HepG2 (cell line): Measurements from ENCODE around the gene PCIF1. TPM values are rescaled to one million over a fixed set of nuclear protein-coding genes. Genes with fewer than 3 reads are reported as not detected.
"Not testable (repeated sequence)": the region's sequence is repeated elsewhere in the genome, so short reads cannot be mapped to it uniquely, and the experiment has no call there.

ENCODE experiments used
- ATAC-seq: fragments of 200-7000 bp; cut with Tn5 transposase; 3 replicates; pipeline ENCODE4 v1.9.1; 2020; ENCODE audit warnings: mild to moderate bottlenecking, moderate library complexity
- BruUV-seq: library from RNA; stranded (reverse); fragments of 400-500 nt; replicated peaks from 2 replicates; lab custom pipeline; 2021; lab: Mats Ljungman, UMichigan
- CTCF ChIA-PET: fragments of 300-600 bp; formaldehyde crosslinking; extraction: SDS; loops from one replicate; lab custom pipeline; 2021; ENCODE audit warnings: low total read pairs, inconsistent platforms, low intra/inter-chr PET ratio; lab: Yijun Ruan, JAX
- POLR2A ChIA-PET: fragments of 350-600 bp; sonication (Branson Sonifier 250); formaldehyde crosslinking; loops from one replicate; lab custom pipeline; 2020; ENCODE audit warnings: antibody characterized with exemption, inconsistent platforms; lab: Yijun Ruan, JAX
- DNase-seq: peaks from one replicate; pipeline ENCODE4 v3.0.0-alpha.2; 2015; ENCODE audit warnings: low spot score
- FAIRE-seq: peaks from 3 replicates; lab custom pipeline; 2011; peaks lifted over from hg19 to GRCh38; lab: Jason Lieb, UNC
- H2AFZ ChIP-seq: one replicate; pipeline ENCODE4 v1.6.1; 2011; ENCODE audit warnings: low read length, inconsistent platforms
- H3K27ac ChIP-seq: fragments of 300-600 bp; 3 replicates; pipeline ENCODE4 v1.8.0; 2011; ENCODE audit warnings: mixed run types, mild to moderate bottlenecking, mixed read lengths, low read length, inconsistent platforms; ENCODE audit not compliant: insufficient read depth; ENCODE audit errors: extremely low read length
- H3K27me3 ChIP-seq, 2 experiments: fragments of 200-600 bp in 1 of 2; 2 replicates in 1 of 2; 3 replicates in 1 of 2; pipeline versions ENCODE4 v1.6.0 to v1.8.0; 2011; ENCODE audit warnings: low read length in 2 of 2, mild to moderate bottlenecking in 2 of 2, moderate library complexity in 2 of 2, inconsistent platforms in 1 of 2; ENCODE audit not compliant: insufficient read depth in 2 of 2, control insufficient read depth in 1 of 2
- H3K36me3 ChIP-seq, 2 experiments: fragments of 200-600 bp in 1 of 2; replicated peaks in 1 of 2; 2 replicates in 1 of 2; 3 replicates in 1 of 2; pipeline versions ENCODE4 v1.5.1 to v1.8.0; 2011; ENCODE audit warnings: low read length in 2 of 2, inconsistent platforms in 1 of 2; ENCODE audit not compliant: insufficient read depth in 2 of 2, control insufficient read depth in 1 of 2
- H3K4me1 ChIP-seq: 2 replicates; pipeline ENCODE4 v1.5.1; 2012; ENCODE audit warnings: low read length, inconsistent platforms; ENCODE audit not compliant: insufficient read depth
- H3K4me2 ChIP-seq: 2 replicates; pipeline ENCODE4 v1.6.0; 2011; ENCODE audit warnings: low read depth, low read length, inconsistent platforms
- H3K4me3 ChIP-seq, 3 experiments: fragments of 200-600 bp in 1 of 3; sonication (generic), shearing (Covaris generic) in 1 of 3; replicated peaks in 1 of 3; 2 replicates each; pipeline ENCODE4 v1.5.1; 2011 to 2016; ENCODE audit warnings: low read length in 3 of 3, inconsistent platforms in 2 of 3, low read depth in 2 of 3, mild to moderate bottlenecking in 2 of 3, control low read depth in 1 of 3, mixed read lengths in 1 of 3; ENCODE audit not compliant: insufficient read depth in 1 of 3
- H3K79me2 ChIP-seq: one replicate; pipeline ENCODE4 v1.6.1; 2011; ENCODE audit warnings: low read length, inconsistent platforms; ENCODE audit not compliant: insufficient read depth
- H3K9ac ChIP-seq: 2 replicates; pipeline ENCODE4 v1.6.0; 2011; ENCODE audit warnings: mild to moderate bottlenecking, low read depth, low read length, inconsistent platforms; ENCODE audit not compliant: insufficient read depth
- H3K9me3 ChIP-seq: 2 replicates; pipeline ENCODE4 v1.5.1; 2012; ENCODE audit warnings: mild to moderate bottlenecking, low read length
- H4K20me1 ChIP-seq: 2 replicates; pipeline ENCODE4 v1.6.0; 2011; ENCODE audit warnings: inconsistent platforms, mild to moderate bottlenecking, low read length, moderate library complexity; ENCODE audit not compliant: insufficient read depth
- ARID5B ChIP-seq: IDR thresholded peaks from 2 replicates; pipeline ENCODE4 v1.4.0; 2020; ENCODE audit warnings: mild to moderate bottlenecking, missing genetic modification reagents
- CEBPG ChIP-seq: IDR thresholded peaks from 2 replicates; pipeline ENCODE4 v1.6.1; 2016
- FOXK1 ChIP-seq: sonication (generic); formaldehyde crosslinking; IDR thresholded peaks from 2 replicates; pipeline ENCODE4 v1.4.0; 2020; ENCODE audit warnings: low read depth, missing genetic modification reagents, borderline replicate concordance
- GABPA ChIP-seq, 2 experiments: IDR thresholded peaks; 2 replicates each; pipeline ENCODE4 v1.6.1; 2011 to 2016; ENCODE audit warnings: low read depth in 2 of 2, low read length in 1 of 2, missing biosample characterization in 1 of 2, missing genetic modification characterization in 1 of 2
- GATAD2A ChIP-seq: IDR thresholded peaks from 2 replicates; pipeline ENCODE4 v1.6.1; 2016
- KLF12 ChIP-seq: sonication (generic); formaldehyde crosslinking; IDR thresholded peaks from 2 replicates; pipeline ENCODE4 v1.4.0; 2020; ENCODE audit warnings: missing genetic modification reagents, borderline replicate concordance
- MED1 ChIP-seq: sonication (generic); formaldehyde crosslinking; IDR thresholded peaks from 2 replicates; pipeline ENCODE4 v1.4.0; 2020; ENCODE audit warnings: missing genetic modification reagents
- NFKB2 ChIP-seq: sonication (generic); formaldehyde crosslinking; IDR thresholded peaks from 2 replicates; pipeline ENCODE4 v1.4.0; 2020; ENCODE audit warnings: missing genetic modification reagents, borderline replicate concordance
- NR2F1 ChIP-seq, 2 experiments: fragments of 450-650 bp in 1 of 2; formaldehyde crosslinking in 1 of 2; IDR thresholded peaks; 2 replicates each; pipeline versions ENCODE4 v1.5.0 to v1.6.1; 2016 to 2020; ENCODE audit warnings: mild to moderate bottlenecking in 1 of 2, missing compliant biosample characterization in 1 of 2, missing genetic modification reagents in 1 of 2, moderate library complexity in 1 of 2
- NR2F6 ChIP-seq, 2 experiments: IDR thresholded peaks; 2 replicates each; pipeline ENCODE4 v1.6.1; 2016; ENCODE audit warnings: antibody characterized with exemption in 1 of 2, mild to moderate bottlenecking in 1 of 2
- RARA ChIP-seq: IDR thresholded peaks from 2 replicates; pipeline ENCODE4 v1.6.1; 2016; ENCODE audit warnings: missing genetic modification reagents, missing compliant biosample characterization
- RXRA ChIP-seq: sonication (generic); formaldehyde crosslinking; IDR thresholded peaks from 2 replicates; pipeline ENCODE4 v1.5.1; 2020; ENCODE audit warnings: missing genetic modification reagents
- SALL1 ChIP-seq: sonication (generic); formaldehyde crosslinking; IDR thresholded peaks from 2 replicates; pipeline ENCODE4 v1.8.0; 2022; ENCODE audit warnings: mild to moderate bottlenecking, missing genetic modification reagents
- SAP130 ChIP-seq: IDR thresholded peaks from 2 replicates; pipeline ENCODE4 v1.6.1; 2016; ENCODE audit warnings: low read depth
- TEAD3 ChIP-seq: optimal IDR thresholded peaks from 2 replicates; pipeline ENCODE3; 2016; ENCODE audit warnings: borderline replicate concordance
- ZFP90 ChIP-seq: sonication (generic); formaldehyde crosslinking; IDR thresholded peaks from 2 replicates; pipeline ENCODE4 v1.8.0; 2022; ENCODE audit warnings: missing genetic modification reagents, mild to moderate bottlenecking, inconsistent platforms, borderline replicate concordance
- ZMYM3 ChIP-seq: sonication (generic); formaldehyde crosslinking; IDR thresholded peaks from 2 replicates; pipeline ENCODE4 v1.5.1; 2020; ENCODE audit warnings: mild to moderate bottlenecking, missing genetic modification reagents
- ZNF121 ChIP-seq: sonication (generic); formaldehyde crosslinking; IDR thresholded peaks from 2 replicates; pipeline ENCODE4 v1.5.0; 2020; ENCODE audit warnings: mild to moderate bottlenecking, missing genetic modification reagents
- ZNF574 ChIP-seq: sonication (generic); formaldehyde crosslinking; IDR thresholded peaks from 2 replicates; pipeline ENCODE4 v1.4.0; 2020; ENCODE audit warnings: missing genetic modification reagents
- WGBS: methylation state at CpG from one replicate; pipeline ENCODE4 v1.1.6; 2017; ENCODE audit warnings: low lambda C conversion rate; 5-methylcytosine and 5-hydroxymethylcytosine counted together
- in situ Hi-C: cut with HindIII; loops from 2 replicates; pipeline ENCODE4 v1.10.0; 2017; ENCODE audit warnings: low pct_unique_long_range_greater_than_20kb; ENCODE audit not compliant: extremely low pct_ligation_motif_present
- intact Hi-C: fragments of 100-400 bp; cut with micrococcal nuclease; formaldehyde crosslinking; loops from one replicate; pipeline ENCODE4 v1.10.0; 2022; ENCODE audit not compliant: unreplicated experiment
- polyA plus RNA-seq, 8 experiments: library from polyadenylated mRNA; depleted of rRNA in 3 of 8; stranded (reverse) in 7 of 8; unstranded in 1 of 8; fragments of >200 nt; fragmentation: Illumina TruSeq in 4 of 8; extraction: Trizol in 4 of 8; gene quantifications; 2 replicates each; pipeline versions ENCODE4 v1.2.1 to v1.2.3, GENCODE V29; 2011 to 2016; ENCODE audit warnings: low read depth in 4 of 8, missing spikeins in 1 of 8, mixed read lengths in 1 of 8; ENCODE audit not compliant: insufficient read depth in 1 of 8
- total RNA-seq, 5 experiments: library from RNA; depleted of rRNA; stranded (reverse); fragments of >200 nt; fragmentation: Illumina TruSeq; extraction: Trizol; gene quantifications; 2 replicates each; pipeline ENCODE4 v1.2.3, GENCODE V29; 2016; ENCODE audit warnings: low read depth in 1 of 5

Gene PCIF1
- total and polyA plus RNA-seq, 2 of the 13 experiments (the other 11 are each of a cell fraction or from before 2014, with no cell fraction given): 20.9 to 24.4 TPM

- BruUV-seq; CTCF ChIA-PET; TF ChIP-seq GABPA (IDR thresholded peaks at IDR 0.05; ENCODE audit: low read depth, low read length): not testable (repeated sequence)
- POLR2A ChIA-PET: interaction anchor here (0.8 to 4.7 kb wide), 10 partner anchors 8 to 68 kb away, joined by 3 to 38 read pairs (median 12); partner anchors contain the start of genes CTSA, NEURL2, PCIF1 and SNX21
- TF ChIP-seq ZNF574 (CRISPR knock-in tag) (peak; percentile 31; the same call in 1 of the 2 replicates), SALL1 (CRISPR knock-in tag) (peak; percentile 54; the same call in 1 of the 2 replicates), CEBPG (CRISPR knock-in tag) (peak; percentile 79), ARID5B (peak; percentile 69), GABPA (CRISPR knock-in tag; IDR thresholded peaks at IDR 0.05; ENCODE audit: low read depth) (0 out of 2 replicates have a peak, but pooled peaks have one; percentile 2), RXRA (CRISPR knock-in tag) (peak; percentile 43; the same call in 1 of the 2 replicates), FOXK1 (CRISPR knock-in tag) (0 out of 2 replicates have a peak, but pooled peaks have one; percentile 17), NFKB2 (CRISPR knock-in tag) (peak; percentile 26; the same call in 1 of the 2 replicates), NR2F6 (IDR thresholded peaks at IDR 0.05) (peak; percentile 50; the same call in 1 of the 2 replicates), NR2F6 (CRISPR knock-in tag; IDR thresholded peaks at IDR 0.05) (peak; percentile 84), MED1 (CRISPR knock-in tag) (peak; percentile 27; the same call in 1 of the 2 replicates), NR2F1 (CRISPR knock-in tag; IDR thresholded peaks at IDR 0.05) (peak; percentile 71 to 78; a peak in 3 of 4 replicates), TEAD3 (CRISPR knock-in tag) (peak; percentile 45), ZMYM3 (CRISPR knock-in tag) (peak; percentile 55; the same call in 1 of the 2 replicates), SAP130 (CRISPR knock-in tag) (0 out of 2 replicates have a peak, but pooled peaks have one; percentile 33), KLF12 (0 out of 2 replicates have a peak, but pooled peaks have one; percentile 31), RARA (peak; percentile 79), ZNF121 (CRISPR knock-in tag) (peak; percentile 94), GATAD2A (CRISPR knock-in tag) (0 out of 2 replicates have a peak, but pooled peaks have one; percentile 26), ZFP90 (0 out of 2 replicates have a peak, but pooled peaks have one; percentile 58)
These were observed 33.2 kb upstream of the PCIF1 start for GRCh38 chr20:45901332-45901731.

More at GRCh38 chr20:45901332-45901731, 33.2 kb upstream of the PCIF1 start:
- H3K27ac ChIP-seq, H2AFZ ChIP-seq, H3K27me3 ChIP-seq, H3K9me3 ChIP-seq, ATAC-seq, FAIRE-seq, H3K4me2 ChIP-seq, H3K79me2 ChIP-seq, H3K9ac ChIP-seq, H4K20me1 ChIP-seq, in situ Hi-C loops, H3K4me3 ChIP-seq, intact Hi-C loops, DNase-seq: not testable (repeated sequence)
- 66% methylated on average over 6 of the region's 6 CpGs for WGBS
- Histone ChIP-seq H3K4me1 (peaks cover 30% of the 10 kb centered on the region), H3K36me3 (peaks cover 25 to 27% of the 10 kb centered on the region in 2 experiments)
